HG02798 (cell line): ENCODE measurements around the gene GLIS1.

Experiments
- ATAC-seq: cut with Tn5 transposase; IDR thresholded peaks from one replicate; pipeline ENCODE4 v1.9.1; 2021; ENCODE audit warnings: mild to moderate bottlenecking; ENCODE audit not compliant: unreplicated experiment, poor library complexity

Gene GLIS1

DNA sequence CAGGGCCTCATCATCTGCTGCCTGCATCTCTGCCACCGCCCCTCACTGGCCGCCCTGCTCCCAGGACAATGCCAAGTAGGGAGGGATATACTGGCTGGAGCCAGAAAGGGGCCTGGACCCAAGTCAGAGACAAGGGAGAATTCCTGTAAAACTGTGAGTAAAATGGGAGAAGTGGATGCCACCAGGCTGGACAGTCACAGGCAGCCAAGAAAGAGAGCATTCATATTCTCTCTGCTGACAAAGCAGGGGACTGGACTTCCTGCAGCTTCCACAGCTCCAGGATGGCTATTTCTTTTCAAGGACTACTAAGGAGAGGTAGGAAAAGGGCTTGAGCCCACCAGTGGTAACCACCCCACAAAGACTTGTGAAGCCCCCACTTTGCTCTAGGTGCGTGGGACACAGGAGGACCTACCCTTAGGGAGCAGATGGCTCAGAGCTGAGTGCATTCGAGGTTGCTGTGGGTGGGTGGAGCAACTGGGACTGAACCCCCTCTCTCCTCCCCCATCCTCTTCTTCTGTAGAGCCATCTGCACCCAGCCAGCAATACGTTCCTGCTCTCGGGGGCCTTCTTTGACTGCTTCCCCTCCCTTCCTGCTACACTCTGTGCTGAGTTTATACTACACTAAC is 57.5 kb downstream of the GLIS1 start:
- ATAC-seq, result no peak

DNA sequence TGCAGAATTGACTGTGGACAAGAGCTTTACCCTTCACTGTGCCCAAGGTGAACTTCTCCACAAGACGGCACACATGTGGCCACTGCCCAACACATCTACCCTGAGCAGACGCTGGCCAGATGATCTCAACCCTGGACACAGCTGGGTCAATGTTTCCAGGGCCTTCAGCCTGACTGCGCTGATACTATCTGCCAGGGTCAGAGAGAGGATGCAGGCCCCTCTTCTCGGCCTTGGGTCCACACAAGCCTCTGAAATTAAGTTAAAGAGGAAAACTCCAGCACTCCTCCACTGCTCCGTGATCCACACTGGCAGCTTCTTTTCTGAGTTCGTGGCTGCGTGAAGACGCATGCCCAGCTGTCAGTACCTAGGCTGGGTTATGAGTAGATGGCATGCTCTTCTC is 58.1 kb downstream of the GLIS1 start:
- ATAC-seq, result no peak

GRCh38 chr1:53678938-53679825 is 59.8 kb downstream of the GLIS1 start:
- no peak for ATAC-seq

DNA sequence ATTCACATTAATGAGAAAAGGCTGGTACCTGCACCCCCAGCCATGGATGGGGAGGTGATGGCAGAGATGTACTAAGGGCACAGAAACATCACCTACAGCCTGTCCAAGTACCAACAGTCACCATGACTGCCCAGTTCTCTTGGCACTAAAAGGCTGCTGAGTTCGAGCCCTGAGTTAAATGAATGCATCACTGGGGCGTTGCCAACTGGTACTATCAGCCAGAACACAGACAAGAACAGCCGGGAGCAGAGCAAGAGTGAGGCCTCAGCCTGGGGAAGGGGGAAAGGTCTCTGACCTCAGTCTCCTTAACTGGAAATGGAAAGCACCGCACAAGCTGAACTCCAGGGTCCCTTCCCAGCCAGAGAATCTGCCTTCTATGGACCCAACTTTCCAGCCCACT is 60.5 kb downstream of the GLIS1 start:
- ATAC-seq, result no peak

- no peak for ATAC-seq
Observed at GRCh38 chr1:53678046-53678445, 60.9 kb downstream of the GLIS1 start.

- no peak for ATAC-seq
Observed at GRCh38 chr1:53677486-53677885, 61.5 kb downstream of the GLIS1 start.

- no peak for ATAC-seq
Observed at GRCh38 chr1:53672785-53673184, 66.2 kb downstream of the GLIS1 start.

- ATAC-seq, result no peak
Observed at GRCh38 chr1:53672243-53672642, 66.7 kb downstream of the GLIS1 start.

GRCh38 chr1:53669621-53670191 is 69.3 kb downstream of the GLIS1 start:
- no peak for ATAC-seq

DNA sequence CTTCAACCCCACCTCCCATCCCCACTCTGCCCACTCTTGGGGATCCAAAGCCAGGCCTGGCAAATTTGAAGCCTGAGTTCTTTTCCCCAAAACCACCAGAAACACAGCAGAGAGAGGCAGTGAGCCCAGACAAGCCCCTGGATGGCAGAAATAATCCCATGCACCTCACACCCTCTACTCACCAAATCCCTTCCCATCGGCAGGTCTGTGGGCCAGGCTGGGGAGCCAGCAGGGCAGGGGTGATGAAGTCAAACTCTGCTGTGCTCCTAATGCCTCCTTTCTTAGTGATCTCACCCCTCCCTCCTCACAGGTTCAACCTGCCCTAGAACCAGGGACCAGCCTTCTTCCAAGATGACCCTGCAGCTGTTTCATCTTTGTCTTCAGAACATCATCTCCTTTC is 72.4 kb downstream of the GLIS1 start:
- no peak for ATAC-seq

- ATAC-seq, result no peak
Observed at GRCh38 chr1:53665996-53666395, 73.0 kb downstream of the GLIS1 start.

DNA sequence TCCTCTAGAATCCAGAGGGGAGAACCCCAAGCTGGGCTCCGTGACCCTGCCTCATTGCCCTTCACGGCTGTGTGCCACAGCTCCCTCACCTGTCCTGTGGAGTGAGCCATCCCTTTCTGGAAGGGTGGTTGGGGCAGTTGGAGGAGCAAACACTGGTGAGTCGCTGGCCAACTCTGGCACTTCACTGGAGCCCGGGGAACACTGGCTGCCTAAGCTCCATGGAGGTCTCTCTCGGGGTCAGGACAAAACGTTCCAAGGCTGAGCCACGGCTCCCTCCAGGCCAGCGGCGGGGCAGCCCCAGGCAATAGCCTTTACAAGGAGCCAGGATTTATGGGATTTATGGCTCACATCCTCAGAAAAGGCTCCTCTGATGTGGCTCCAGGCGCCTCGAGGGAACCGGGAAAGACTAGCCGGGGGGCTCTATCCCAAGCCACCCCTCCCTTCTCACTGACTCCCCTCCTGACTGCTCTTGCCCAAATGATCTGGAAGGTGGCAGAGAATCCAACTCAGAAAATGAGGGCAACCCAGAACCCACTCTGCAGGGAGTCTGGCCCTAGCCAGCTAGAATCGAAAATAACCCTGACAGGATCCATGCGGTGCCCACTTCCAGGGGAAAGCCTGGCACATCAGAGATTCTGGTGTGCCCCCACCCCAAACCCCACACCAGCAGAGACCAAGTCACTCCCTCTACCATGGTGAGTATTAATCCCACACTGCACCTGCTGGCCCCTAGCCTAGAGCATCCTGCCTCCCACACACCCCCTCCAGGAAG is 75.2 kb downstream of the GLIS1 start:
- ATAC-seq, result no peak

- ATAC-seq, result no peak
Observed at GRCh38 chr1:53662951-53663350, 76.0 kb downstream of the GLIS1 start.

DNA sequence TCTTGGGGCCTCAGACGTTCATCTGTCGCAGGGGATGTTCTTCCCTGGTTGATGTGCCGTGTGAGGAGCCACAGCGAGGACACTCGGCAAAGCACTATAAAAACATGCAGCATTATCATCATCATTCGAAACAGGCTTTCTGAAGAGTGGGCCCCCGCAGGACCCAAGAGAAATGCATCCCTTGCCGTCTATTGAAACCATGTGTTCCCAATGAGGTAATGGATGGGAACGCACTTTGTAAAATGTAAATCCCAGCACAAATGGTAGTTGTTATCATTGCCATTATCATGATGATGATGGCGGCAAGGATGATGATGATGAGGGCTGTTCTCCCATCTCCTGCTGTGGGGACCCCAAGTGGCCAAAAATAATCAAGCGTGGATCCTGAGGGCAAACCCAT is 76.8 kb downstream of the GLIS1 start:
- ATAC-seq, result no peak

DNA sequence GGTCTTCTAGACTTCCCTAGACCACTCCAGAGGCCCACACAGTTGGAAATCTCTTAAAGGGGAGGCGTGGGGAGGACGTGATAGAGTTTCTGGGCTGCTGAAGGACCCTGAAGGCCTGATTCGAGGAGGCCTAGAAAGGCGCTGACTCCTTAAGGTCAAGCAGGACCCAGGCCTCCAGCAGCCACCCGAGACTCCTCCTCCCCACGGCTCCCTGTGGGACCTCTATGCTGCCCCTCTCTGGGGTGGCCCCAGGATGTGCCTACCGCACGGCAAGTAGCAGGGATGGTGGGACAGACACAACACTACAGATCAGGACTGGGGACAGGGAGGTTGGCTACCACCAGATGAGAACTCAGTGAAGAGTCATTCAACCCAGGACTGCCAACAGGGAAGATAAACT is 77.5 kb downstream of the GLIS1 start:
- ATAC-seq, result no peak

GRCh38 chr1:53660666-53661065 is 78.3 kb downstream of the GLIS1 start:
- ATAC-seq, result no peak

DNA sequence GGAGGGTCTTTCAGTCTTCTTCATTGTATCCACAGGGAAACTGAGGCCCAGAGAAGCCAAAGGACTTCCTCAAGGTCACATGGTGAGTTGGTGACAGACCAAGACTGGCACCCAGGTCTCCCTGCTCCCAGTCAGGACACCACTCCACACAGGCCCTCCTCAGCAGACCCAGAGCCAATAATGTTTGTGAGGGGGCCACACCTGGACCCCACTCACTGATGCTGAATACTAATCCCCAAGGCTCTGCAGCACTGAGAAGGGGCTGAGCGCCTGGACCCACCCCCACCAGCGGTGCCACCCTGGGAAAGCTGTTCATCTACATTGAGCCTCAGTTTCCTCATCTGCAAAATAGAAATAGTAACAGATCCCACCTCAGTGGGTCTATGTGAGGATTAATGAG is 79.5 kb downstream of the GLIS1 start:
- ATAC-seq, result no peak

DNA sequence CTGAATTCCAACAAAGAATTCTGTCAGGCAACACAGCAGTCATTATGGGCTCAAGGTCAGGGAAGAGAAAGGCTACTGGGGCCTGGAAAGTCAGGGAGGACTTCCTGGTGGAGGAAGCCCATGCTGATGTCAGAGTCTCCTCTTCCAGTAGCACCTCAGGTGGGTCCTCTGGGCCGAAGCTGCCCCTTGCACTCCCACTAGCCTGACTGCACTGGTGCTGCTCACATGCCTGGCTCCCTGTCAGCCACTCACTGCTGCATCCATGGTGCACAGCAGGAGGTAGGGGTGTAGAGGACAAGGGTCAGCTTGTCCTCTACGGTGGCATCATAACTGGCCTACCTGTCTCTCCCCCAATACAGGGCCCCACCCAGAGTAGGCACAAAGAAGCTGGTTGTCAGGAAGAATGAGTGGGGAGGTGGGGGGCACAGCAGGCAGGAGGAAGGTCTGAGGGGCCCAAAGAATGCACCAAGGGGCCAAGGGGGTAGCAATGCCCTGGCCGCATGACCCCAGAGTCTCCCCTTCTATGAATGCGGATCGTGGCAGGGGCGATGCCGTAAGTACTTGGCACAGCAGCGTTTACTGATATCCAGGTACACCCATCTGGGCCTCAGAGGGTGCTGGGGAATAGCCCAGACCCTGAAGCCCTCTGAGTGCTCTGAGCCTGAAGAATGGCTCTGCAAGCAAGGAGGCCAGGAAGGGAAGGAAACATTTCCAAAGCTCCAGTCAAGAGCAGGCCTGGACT is 80.3 kb downstream of the GLIS1 start:
- no peak for ATAC-seq

DNA sequence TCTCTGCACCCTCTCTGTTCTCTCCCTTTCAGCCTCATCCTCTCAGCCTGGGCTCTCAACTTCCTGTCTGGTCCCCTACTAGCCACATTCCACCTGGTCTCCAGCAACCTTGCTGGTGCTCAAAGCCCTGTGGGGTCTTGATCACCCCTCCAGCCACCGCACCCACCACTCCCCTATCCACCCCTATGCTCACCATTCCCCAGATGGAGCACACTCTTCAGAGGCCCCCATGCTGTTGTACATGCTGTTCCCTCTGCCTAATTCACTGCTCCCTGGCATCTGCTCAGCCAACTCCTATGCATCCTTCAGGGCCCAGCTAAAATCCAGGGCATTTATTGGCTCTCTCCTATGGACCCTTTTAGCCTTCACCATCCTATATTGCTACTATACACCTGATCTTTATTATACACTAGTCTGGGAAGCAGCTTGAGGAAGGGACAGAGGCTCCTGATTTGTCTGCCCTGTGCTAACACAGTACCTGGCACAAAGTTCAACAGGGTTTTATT is 81.0 kb downstream of the GLIS1 start:
- no peak for ATAC-seq

- no peak for ATAC-seq
Observed at GRCh38 chr1:53657531-53657805, 81.5 kb downstream of the GLIS1 start.
